ENCODE measurements around the gene LTBR.

LTBR gene

DNA sequence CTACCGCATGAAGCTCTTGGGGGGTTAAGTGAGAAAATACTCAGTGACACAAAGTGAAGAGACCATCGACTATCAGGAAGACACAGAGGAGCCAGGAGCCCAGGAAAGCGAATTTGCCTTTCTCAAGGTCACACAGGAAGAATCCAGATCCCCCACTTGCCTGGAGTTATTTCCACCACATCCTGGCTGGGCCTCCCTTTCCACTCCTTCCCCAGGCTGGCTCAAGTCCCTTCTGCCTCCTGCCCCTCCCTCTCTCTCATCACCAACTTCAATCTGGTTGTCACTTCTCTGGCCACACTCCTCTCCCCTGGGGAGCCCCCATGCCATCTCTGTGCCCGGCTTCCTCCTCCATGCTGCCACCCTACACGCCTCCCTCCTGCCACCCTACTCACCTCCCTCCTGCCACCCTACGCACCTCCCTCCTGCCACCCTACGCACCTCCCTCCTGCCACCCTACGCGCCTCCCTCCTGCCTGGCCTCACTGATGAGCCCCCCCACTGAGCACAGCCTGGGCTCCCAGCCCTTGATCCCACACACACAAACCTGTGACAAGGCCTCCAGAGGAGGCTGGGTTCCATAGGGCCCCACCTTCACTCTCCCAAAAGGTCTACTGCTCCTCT, 14.9 kb upstream of the LTBR start:
- DNase-seq (ENCODE audit: low spot score): no peak

DNA sequence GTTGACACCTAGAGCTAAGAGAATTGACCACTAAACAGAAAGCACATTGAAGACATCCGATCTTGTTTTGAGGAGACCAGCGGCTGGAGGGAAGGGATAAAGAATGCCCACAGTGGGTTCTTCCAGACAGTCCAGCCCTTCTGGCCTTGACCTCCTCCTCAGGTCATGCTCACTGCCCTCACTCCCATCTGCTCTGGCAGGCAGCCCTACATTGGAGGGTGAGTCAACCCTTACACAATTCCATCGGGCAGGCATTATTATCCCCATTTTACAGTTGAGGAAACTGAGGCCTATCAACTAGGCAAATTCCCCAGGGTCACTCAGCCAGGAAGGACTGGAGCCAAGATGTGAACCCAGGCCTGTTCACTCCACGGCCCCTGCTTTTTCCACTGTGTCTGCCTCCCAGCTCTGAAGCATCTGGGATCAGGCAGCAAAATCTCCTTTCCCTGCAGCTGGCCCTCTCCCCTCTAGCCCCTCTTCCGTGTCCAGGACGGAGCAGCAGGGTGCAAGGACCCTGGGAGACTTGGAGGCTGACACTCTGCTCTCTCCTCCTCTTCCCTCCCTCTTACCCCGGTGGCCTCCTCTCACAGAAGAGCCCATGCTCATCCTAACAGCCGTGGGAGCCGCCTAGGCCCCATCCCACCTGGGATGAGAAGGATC, 13.9 kb upstream of the LTBR start:
- DNase-seq (ENCODE audit: low spot score): no peak

DNA sequence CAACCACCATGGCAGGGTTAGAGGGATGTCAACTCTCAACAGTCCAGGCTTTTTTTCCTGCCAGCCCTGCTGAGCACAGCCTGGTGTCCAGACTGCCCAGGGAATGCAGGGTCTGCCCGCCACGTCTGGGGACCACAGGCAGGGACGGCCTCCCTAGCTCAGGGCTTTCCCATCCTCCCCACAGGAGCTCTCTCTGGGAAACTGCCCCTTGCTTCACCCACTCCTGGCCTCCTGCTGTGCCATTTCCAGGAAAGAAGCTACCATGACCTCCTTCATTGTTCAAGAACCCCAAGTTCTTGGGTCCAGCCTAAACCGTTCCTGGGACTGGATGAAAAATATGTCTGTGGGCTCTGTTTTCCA, 13.4 kb upstream of the LTBR start:
- DNase-seq (ENCODE audit: low spot score): no peak

DNA sequence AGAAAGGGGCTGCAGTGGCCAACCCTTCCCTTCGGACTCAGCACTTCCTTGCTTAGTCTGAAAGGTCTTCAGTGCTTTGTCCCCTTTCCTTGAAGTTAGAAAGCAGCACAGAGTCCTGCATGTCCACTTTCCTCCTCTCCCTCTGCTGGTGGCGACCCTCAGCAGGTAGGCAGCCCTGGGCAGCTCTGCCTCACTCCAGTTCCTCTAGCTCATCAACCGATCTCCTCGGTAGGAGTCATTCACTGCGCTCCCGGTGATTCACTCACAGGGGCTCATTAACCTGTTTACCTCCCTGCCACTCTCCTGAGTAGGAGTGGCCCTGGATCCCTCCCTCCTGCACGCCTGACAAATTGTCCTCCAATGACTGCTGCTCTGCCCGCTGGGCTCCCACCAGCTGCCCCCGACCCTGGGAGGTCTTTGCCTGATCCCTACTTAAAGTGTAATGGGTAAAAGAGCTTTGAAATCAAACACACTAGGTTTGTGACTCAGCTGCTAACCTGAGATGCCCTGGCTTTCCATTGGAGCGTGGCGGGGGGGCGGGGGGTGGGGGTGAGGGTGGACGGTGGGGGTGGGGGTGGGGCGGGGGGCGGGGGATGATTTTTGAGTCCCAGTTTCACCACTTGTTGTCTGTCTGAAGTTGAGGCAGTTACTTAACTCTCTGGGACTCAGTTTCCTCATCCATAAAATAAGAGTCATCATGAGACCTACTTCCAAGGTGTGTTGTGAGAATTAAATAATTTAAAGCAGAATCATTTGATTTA, 12.8 kb upstream of the LTBR start:
- DNase-seq (ENCODE audit: low spot score): no peak

DNA sequence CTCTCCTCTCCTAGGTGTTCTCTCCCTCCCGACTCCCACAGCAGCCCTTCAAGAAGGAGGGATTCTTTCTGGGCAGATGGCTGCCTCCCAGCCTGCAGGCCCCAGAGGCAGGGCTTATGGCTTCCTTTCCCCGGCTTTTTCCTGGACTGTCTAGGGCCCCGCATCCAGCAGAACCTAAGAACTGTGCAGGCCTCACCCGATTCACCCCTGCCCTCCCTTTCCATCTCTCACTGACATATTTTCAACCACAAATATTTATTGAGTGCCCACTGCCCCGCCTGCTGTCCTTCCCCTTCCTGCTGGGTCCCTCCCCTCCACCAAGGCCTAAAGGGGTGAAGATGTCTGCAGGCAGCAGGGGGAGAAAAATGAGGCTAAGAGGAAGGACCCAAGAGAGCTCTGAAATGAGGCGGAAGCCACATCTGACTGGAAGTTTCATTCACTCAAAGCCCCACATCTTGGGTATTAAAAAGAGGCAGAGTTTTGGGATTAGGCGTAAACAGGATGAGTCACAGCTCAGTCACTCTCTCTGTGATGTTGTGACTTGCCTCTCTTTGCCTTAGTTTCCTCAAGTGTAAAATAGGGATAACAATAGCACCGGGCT, 11.5 kb upstream of the LTBR start:
- no peak for DNase-seq (ENCODE audit: low spot score)

DNA sequence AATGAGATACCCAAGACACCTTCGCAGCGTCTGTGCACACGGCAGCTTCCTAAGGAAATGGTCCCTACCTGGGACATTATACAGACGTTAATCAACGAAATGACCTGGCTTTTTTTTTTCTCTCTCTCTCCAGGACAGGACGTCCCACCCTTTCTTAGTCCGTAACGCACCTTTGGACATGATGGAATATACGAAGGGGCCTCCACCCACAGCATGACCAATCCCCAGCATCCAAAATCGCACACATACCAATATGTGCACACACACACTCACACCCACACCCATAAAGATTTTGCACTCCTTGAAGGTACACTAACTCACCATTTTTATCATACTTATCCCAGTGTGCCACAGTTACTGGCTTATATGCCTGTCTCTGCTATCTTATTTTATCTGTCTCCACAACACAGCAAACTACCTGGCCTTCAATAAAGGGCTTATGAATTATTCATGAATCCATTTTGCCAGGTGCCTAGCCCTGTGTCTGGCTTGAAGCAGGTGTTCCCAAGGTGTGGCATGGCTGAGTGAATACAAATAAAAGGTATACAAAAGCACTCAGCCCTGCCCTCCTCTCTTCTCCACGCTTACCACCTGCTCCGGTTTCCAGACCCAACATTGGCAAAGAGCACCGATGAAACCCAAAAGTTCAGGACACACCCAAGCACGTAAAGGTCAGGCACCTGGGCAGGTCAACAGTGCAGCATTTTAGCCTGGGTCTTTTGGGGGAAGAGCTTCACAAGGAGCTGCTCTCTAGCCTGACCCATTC, 10.8 kb upstream of the LTBR start:
- DNase-seq (ENCODE audit: low spot score): no peak

DNA sequence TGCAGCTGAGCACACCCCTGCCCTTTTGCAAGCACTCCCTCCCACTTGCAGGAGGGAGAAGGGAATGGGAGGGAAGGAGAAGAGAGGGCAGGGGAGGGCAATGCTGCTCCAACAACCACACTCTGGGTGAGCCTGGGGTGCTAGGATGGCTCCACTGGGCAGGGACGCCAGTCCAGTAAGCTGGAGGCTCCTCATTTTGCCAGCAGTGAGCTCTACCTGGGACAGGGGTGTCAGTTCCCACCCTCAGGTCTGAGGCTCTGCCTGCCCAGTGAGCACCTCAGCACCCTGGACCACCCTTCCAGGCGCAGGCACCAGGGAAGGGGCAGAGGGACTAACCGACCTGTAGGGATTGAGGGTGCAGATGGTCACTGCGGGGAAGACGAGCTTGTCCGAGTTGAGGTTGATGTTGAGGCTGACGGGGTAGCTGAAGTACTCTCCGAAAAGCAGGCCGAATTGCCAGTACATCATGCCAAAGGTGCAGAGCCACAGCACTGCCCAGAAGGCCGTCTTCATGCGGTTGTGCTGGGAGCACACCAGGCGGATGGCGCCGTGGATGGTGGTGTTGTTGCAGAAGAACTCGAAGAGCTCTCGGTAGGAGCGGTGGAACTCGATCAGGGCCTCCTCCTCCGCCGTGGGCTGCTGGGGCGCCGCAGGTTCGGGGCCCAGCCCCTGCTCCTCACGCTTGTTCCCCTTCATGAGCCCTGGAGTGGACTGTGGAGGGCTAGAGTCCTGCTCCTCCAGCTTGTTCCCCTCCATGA, 9.8 kb upstream of the LTBR start:
- DNase-seq (ENCODE audit: low spot score): no peak

DNA sequence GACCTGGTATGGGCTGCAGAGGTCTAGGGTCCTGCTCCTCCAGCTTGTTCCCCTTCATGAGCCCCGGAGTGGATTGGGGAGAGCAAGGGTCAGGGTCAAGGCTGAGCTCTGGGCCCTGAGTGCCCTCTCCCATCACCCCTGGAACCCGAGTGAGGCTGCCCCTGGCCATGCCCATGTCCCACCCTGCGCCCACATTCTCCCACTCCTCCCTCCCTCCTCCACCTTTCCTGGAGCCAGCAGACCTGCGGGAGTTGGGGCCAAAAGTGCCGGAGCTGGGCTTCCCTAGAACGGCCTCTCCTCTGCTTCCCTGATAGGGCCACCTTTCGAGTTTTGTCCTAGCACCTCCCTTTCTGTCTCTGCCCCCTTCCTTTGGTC, 9.2 kb upstream of the LTBR start:
- no peak for DNase-seq (ENCODE audit: low spot score)

DNA sequence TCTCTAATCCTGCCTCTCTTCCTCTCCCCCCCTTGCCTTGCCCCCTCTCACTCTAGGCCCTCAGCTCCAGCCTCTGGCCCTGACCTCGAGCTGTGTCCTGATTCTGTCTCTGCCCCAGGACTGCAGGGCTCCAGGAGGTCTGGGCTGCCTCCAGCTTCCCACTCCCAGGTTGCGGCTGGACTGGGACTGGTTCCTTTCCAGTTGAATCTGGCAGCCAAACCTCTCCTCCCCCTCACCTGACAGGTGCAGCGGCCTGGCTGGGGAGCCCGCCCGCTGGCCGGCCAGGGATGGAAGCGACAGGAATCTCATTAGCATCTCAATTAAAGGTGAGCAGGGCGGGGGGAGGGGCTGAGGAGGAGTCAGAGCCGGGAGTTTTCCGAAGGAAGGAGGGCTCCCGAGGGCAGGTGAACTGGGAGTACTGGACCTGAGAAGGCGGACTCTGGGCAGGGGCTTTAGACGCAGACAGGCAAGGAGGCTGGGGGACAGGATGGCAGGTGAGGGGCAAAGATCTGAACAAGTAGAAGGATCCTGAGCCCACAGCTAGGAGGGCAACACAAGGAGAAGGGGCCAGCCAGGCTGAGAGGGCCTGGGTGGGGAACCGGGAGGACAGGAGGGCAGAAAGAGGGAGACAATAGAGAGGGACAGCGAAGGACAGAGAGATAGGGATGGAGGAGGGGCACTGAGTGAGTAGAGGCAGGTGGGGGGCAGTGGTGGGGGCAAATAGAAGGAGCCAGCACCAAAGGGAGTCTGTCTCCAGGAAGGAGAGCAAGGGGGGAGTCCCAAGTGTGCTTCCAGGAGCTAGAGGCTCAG, 8.5 kb upstream of the LTBR start, which contains the start of gene SCNN1A:
TSS of gene SCNN1A (minus strand) at position 295 of the 810 bp plus-strand sequence. CDS start 780 bp downstream, outside the sequence.
- DNase-seq (ENCODE audit: low spot score): no peak

DNA sequence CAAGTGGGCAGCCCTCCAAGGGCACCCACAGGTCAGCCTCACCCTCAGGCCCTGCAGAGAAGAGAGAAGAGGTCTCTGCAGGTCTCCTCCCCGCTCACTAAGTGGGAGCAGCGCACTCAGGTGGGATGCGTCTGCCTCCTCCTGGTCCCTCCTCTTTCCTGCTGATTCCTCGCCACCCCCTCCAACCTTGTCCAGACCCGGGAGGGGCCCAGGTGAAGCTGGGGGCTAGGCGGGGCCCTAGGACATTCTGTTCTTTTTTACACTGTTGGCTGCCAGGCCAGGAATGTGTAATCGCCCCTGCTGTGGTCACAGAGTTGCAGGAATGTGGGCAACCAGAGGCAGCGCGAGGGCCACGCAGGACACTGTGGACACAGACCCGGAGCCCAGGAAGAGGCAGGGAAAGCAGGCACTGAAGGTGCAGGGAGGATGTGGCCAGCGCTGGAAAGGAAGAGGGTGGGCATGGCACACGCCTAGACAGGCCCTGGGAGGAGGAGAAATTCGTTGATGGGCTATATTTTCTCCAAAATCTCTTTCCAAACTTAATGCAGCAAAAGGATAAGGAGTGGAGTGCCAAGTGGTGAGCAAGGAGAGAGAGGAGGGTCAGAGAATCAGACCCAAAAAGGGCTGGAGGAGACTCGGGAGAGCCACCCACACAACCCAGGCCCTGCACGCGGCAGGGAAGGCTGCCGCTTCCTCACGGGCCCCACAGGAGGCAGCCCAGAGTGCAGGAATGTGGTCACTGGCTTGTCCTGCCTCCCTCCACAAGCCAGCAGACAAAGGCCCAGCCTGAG, 7.7 kb upstream of the LTBR start:
- no peak for DNase-seq (ENCODE audit: low spot score)

DNA sequence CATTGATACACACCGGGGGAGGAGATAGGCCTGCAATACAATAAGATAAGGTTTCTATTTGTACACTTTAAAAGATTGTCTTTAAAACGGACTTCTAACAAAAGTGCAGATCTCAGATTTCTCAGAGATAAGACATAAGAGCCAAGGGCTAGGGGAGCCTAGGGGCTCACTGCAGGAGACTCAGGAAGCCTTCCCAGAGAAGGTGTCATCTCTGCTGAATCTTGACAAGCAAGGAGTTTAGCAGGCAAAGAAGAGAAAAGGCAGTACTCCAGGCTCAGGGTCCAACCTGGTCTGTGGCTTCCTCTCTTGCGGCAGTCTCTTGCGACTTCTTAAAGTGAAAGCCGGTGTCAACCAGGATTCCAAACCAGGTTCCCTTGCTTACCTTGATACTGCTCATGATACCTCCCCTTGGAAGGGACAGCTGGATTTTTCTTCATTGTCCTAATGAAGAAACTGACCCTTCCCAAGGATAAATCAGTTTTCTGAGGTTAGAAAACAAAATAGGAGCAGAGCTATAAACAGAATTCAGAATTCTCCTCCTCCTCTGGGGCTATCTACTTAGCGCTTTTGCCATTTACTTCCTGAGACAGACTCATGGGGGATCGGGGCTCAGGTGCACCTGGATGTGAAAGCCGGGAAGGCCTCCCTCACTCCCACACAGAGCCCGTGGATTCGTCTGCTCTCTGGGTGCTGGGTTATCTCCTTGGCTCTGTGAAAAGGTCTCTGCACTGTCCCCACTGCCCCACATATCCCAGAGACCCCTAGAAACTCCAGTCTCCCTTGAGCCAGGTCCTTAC, 6.9 kb upstream of the LTBR start:
- no peak for DNase-seq (ENCODE audit: low spot score)

DNA sequence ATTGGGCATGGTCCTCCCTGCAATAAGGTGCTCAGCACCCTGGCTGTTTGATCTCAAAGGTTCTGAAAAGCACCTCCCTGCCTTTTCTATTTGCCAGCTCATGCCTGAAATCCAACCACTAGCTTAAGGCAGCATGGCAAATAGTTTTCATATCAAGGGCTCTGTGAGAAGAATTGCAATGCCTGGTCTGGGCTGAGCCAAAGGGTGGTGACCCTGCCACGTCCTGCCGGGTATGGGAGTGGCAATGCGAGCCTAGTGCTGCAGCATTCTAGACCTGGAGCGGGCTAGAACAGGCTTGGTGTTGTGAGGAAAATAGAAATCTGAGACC, 6.3 kb upstream of the LTBR start:
- DNase-seq (ENCODE audit: low spot score): no peak

DNA sequence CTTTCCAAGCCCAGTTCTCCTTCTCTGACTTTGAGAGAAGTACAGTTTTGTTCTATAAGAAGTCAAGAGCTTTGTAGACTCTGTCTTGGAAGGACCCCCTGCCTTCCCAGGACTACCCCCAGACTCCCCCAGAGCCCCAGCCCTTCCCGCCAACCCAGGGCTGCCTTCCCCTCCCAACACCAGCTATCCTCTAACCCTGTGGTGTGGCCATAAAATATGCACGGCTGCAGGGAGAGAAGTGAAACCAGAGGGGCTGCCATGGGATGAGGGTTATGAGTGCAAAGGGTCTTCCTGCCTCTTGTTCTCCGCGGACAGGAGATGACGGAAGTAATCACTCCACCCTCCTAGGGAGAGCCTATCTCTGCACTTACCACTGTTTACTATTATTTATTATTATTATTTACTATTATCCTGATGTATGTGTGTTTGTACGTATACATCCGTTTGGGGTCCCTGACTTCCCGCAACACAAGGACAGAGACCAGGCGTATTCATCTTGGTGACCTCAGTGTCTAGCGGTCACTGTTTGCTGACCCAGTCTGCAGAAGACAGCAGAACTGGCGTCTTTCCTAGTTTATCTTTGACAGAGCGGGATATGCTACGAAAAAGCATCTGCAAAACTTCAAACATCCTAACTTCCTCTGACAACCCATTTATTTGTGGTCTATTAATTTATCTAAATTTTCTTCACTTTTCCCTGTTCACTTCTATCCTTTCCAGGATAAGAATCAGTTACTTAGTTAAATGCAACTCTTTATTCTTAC, 5.1 kb upstream of the LTBR start:
- DNase-seq (ENCODE audit: low spot score): no peak

DNA sequence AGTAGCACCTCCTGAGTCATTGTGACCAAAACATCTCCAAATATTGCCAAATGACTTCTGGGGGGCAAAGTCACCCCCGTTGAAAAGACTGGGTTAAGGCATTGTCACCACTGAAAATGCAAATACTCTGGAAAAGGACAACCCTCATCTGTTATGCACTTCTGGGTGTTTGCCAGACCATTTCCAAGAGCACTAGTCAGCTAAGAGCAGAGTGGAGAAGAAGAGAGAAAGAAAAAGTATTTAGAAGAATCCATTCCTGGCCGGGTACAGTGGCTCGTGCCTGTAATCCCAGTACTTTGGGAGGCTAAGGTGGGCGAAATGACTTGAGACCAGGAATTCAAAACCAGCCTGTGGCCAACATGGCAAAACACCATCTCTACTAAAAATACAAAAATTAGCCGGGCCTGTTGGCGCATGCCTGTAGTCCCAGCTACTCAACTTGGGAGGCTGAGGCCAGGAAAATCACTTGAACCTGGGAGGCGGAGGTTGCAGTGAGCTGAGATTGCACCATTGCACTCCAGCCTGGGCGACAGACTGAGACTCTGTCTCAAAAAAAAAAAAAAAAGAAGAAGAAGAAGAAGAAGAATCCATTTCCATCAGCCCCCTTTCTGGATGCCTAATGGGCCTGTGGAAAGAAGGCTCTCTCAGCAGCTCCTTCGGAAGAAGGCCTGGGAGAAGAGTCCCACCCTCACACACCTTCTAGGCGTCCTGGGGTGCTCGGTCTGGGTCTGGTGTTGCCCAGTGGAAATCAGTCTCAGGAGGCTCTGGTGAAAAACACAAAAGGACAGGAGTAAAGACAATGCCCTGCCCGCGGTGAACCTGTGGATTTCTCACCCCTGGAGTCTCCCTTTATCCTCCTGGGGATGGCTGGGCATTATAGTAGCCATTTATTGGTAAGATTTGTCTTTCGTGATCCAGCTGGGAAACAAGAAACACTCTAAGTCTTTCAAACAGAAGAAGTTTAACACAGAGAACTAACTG, 3.5 kb upstream of the LTBR start:
- DNase-seq (ENCODE audit: low spot score): no peak

DNA sequence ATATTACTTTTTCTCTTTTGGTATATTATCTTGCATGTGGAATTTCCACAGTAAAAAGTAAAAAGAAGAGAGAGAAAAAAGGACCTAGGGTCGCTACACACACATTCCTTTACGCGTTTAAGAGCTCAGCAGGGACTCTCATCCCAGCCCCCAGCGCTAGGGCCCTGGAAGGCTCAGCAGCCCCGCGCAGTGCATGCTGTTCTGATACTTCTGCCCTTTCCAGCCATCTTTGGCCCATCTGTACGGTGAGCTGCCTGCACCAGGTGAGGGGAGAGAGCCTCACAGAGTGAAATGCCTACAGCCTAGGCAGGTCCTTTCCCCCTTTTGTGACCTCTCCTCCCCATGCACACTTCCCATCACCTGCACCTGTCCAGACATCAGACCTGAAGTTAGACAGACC, 1.6 kb upstream of the LTBR start:
- DNase-seq (ENCODE audit: low spot score): no peak

DNA sequence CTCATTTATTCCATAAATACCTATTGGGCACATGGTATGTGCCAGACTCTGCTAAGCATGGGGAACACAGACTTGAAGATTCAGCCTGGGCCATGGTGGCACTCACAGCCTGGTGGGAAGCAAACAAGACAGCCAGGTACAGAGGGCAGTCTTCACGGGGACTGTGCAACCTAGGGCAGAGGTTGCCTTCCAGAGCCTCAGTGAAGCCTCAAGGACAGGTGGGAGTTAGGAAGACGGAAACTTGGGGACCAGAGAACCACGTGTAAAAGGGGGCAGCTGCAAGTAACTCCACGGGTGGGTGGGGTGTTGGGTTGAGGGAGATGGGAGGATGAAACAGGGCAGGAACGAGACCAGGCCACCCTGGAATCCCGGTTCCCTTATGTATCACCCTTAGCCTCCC, 980 bp upstream of the LTBR start:
- no peak for DNase-seq (ENCODE audit: low spot score)
